ENCODE measurements around the gene GIMAP2.
"Not testable (repeated sequence)": the region's sequence is repeated elsewhere in the genome, so short reads cannot be mapped to it uniquely, and the experiment has no call there.

GIMAP2 gene

GRCh38 chr7:150685219-150686029, at the start of gene GIMAP2:
TSS of gene GIMAP2 (plus strand) at chr7:150685706. CDS start at chr7:150687060, 1,354 bp downstream.
- DNase-seq, result no peak

- DNase-seq, result no peak
Observed at GRCh38 chr7:150641854-150642253, 43.7 kb upstream of the GIMAP2 start.

- no peak for DNase-seq
Observed at GRCh38 chr7:150642926-150643325, 42.6 kb upstream of the GIMAP2 start.

GRCh38 chr7:150645259-150646020, 40.1 kb upstream of the GIMAP2 start:
- no peak for DNase-seq

- no peak for DNase-seq
Observed at GRCh38 chr7:150648353-150649079, 37.0 kb upstream of the GIMAP2 start.

GRCh38 chr7:150649080-150649385, 36.5 kb upstream of the GIMAP2 start:
- no peak for DNase-seq

- no peak for DNase-seq
Observed at GRCh38 chr7:150654692-150655091, 30.8 kb upstream of the GIMAP2 start.

GRCh38 chr7:150656047-150656446, 29.5 kb upstream of the GIMAP2 start:
- DNase-seq, result no peak

GRCh38 chr7:150657526-150657925, 28.0 kb upstream of the GIMAP2 start:
- no peak for DNase-seq

- DNase-seq, result no peak
Observed at GRCh38 chr7:150660939-150661613, 24.4 kb upstream of the GIMAP2 start.

- DNase-seq, result not testable (repeated sequence)
Observed at GRCh38 chr7:150662821-150663220, 22.7 kb upstream of the GIMAP2 start.

GRCh38 chr7:150663802-150664494, 21.6 kb upstream of the GIMAP2 start:
- no peak for DNase-seq

- DNase-seq, result no peak
Observed at GRCh38 chr7:150665089-150665748, 20.3 kb upstream of the GIMAP2 start.

GRCh38 chr7:150665896-150666295, 19.6 kb upstream of the GIMAP2 start:
- no peak for DNase-seq

- no peak for DNase-seq
Observed at GRCh38 chr7:150666412-150666811, 19.1 kb upstream of the GIMAP2 start.

GRCh38 chr7:150668472-150668911, 17.0 kb upstream of the GIMAP2 start:
- no peak for DNase-seq

- DNase-seq, result no peak
Observed at GRCh38 chr7:150668977-150669376, 16.5 kb upstream of the GIMAP2 start.

GRCh38 chr7:150671798-150672585, 13.5 kb upstream of the GIMAP2 start:
- not testable (repeated sequence) for DNase-seq

GRCh38 chr7:150675714-150676113, 9.8 kb upstream of the GIMAP2 start:
- DNase-seq, result no peak

GRCh38 chr7:150676276-150676675, 9.2 kb upstream of the GIMAP2 start:
- DNase-seq, result not testable (repeated sequence)

GRCh38 chr7:150676854-150677253, 8.7 kb upstream of the GIMAP2 start:
- not testable (repeated sequence) for DNase-seq

All from cerebellar nuclear complex (tissue), 1 donor.